ENCODE measurements around the gene CNTN1. TPM values are rescaled to one million over a fixed set of nuclear protein-coding genes. Genes with fewer than 3 reads are reported as not detected.
A peak's percentile ranks its signal among the peaks of the same experiment; 100 is the strongest.

CNTN1 gene
- polyA plus RNA-seq, 1 donor (not counting 4 experiments of a cell fraction or from before 2014, with no cell fraction given): 19.0 TPM

DNA sequence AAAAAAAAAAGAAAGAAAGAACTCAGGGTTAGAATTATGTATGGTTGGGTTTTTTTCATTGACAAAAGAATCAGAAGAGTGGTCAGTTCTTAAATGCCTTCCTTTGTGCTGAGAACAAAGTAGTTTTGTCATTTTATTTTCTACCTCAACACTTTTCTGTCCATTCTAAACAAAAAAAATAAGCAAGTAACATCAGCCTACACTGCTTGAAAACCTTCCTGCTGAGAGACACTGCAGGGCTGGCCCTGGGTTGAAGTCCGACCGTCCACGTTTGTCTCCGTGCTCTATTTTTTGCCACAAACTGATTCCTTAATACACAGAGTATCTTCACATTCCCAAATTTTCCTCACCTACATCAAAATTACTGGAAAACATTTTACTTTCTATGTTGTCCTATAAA, 284.3 kb downstream of the CNTN1 start:
- no peak for FAIRE-seq

GRCh38 chr12:40980427-40980961, 288.3 kb downstream of the CNTN1 start:
- dilution Hi-C loops (cut with MboI; ENCODE audit: extremely low pct_ligation_motif_present, low sequenced_read_pairs): no loop called here
- no peaks in the 10 kb centered on the region for H3K9me1 ChIP-seq (ENCODE audit: control insufficient read depth, extremely low read depth, insufficient read depth, low read length)
- H3K4me2 ChIP-seq (ENCODE audit: control insufficient read depth, extremely low read depth, insufficient read depth, low read depth, low read length): peak overlapping the region; percentile 37
- DNase-seq (ENCODE audit: low read depth, low spot score): no peak
- no peak overlapping the region for H2AFZ ChIP-seq (ENCODE audit: control insufficient read depth, low read length)
- FAIRE-seq: peak; percentile 77
- H3K79me2 ChIP-seq (ENCODE audit: control insufficient read depth, insufficient read depth, low read length): no peaks in the 10 kb centered on the region
- no peaks in the 10 kb centered on the region for H3K27me3 ChIP-seq (ENCODE audit: control insufficient read depth, extremely low read depth, insufficient read depth, low read length)
- no peaks in the 10 kb centered on the region for H3K36me3 ChIP-seq (ENCODE audit: control insufficient read depth in 2 of 2, extremely low read depth in 1 of 2, insufficient read depth in 2 of 2, low read length in 2 of 2)
- no peak for TF ChIP-seq EZH2 (IDR thresholded peaks at IDR 0.05; ENCODE audit: low read length)
- TF ChIP-seq, protein P1, sequence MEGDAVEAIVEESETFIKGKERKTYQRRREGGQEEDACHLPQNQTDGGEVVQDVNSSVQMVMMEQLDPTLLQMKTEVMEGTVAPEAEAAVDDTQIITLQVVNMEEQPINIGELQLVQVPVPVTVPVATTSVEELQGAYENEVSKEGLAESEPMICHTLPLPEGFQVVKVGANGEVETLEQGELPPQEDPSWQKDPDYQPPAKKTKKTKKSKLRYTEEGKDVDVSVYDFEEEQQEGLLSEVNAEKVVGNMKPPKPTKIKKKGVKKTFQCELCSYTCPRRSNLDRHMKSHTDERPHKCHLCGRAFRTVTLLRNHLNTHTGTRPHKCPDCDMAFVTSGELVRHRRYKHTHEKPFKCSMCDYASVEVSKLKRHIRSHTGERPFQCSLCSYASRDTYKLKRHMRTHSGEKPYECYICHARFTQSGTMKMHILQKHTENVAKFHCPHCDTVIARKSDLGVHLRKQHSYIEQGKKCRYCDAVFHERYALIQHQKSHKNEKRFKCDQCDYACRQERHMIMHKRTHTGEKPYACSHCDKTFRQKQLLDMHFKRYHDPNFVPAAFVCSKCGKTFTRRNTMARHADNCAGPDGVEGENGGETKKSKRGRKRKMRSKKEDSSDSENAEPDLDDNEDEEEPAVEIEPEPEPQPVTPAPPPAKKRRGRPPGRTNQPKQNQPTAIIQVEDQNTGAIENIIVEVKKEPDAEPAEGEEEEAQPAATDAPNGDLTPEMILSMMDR (optimal IDR thresholded peaks at IDR 0.05 in 1 of 3, IDR thresholded peaks at IDR 0.05 in 1 of 3, conservative IDR thresholded peaks at IDR 0.05 in 1 of 3; ENCODE audit: extremely low read depth in 1 of 3, insufficient read depth in 2 of 3, low read length in 3 of 3): no peak
- no peaks in the 10 kb centered on the region for H4K20me1 ChIP-seq (ENCODE audit: control insufficient read depth, extremely low read depth, insufficient read depth, low read length)
- H3K4me3 ChIP-seq (ENCODE audit: control insufficient read depth in 2 of 3, extremely low read depth in 1 of 3, insufficient read depth in 2 of 3, low read depth in 1 of 3, low read length in 3 of 3): no peak overlapping the region
- H3K9me3 ChIP-seq (ENCODE audit: control insufficient read depth, low read depth, low read length): no peaks in the 10 kb centered on the region
- H3K9ac ChIP-seq (ENCODE audit: control insufficient read depth, extremely low read depth, insufficient read depth, low read length): no peak overlapping the region
- peaks cover 13% of the 10 kb centered on the region for H3K4me1 ChIP-seq (ENCODE audit: control insufficient read depth, extremely low read depth, insufficient read depth, low read length)
- H3K27ac ChIP-seq (ENCODE audit: control insufficient read depth, insufficient read depth, low read length): peak overlapping the region; percentile 51

More for the DNA sequence above, 284.3 kb downstream of the CNTN1 start:
- Histone ChIP-seq H3K9ac (ENCODE audit: control insufficient read depth, extremely low read depth, insufficient read depth, low read length) (no peak overlapping the region), H3K79me2 (ENCODE audit: control insufficient read depth, insufficient read depth, low read length) (no peaks in the 10 kb centered on the region), H3K4me2 (ENCODE audit: control insufficient read depth, extremely low read depth, insufficient read depth, low read depth, low read length) (no peak overlapping the region), H3K4me3 (ENCODE audit: control insufficient read depth in 2 of 3, extremely low read depth in 1 of 3, insufficient read depth in 2 of 3, low read depth in 1 of 3, low read length in 3 of 3) (no peak overlapping the region), H3K27ac (ENCODE audit: control insufficient read depth, insufficient read depth, low read length) (no peak overlapping the region), H3K9me1 (ENCODE audit: control insufficient read depth, extremely low read depth, insufficient read depth, low read length) (no peaks in the 10 kb centered on the region), H4K20me1 (ENCODE audit: control insufficient read depth, extremely low read depth, insufficient read depth, low read length) (no peaks in the 10 kb centered on the region), H3K36me3 (ENCODE audit: control insufficient read depth in 2 of 2, extremely low read depth in 1 of 2, insufficient read depth in 2 of 2, low read length in 2 of 2) (no peaks in the 10 kb centered on the region), H2AFZ (ENCODE audit: control insufficient read depth, low read length) (no peak overlapping the region), H3K27me3 (ENCODE audit: control insufficient read depth, extremely low read depth, insufficient read depth, low read length) (no peaks in the 10 kb centered on the region), H3K4me1 (ENCODE audit: control insufficient read depth, extremely low read depth, insufficient read depth, low read length) (peaks cover 13% of the 10 kb centered on the region), H3K9me3 (ENCODE audit: control insufficient read depth, low read depth, low read length) (no peaks in the 10 kb centered on the region)
- no peak for DNase-seq (ENCODE audit: low read depth, low spot score)
- TF ChIP-seq, protein P1 (optimal IDR thresholded peaks at IDR 0.05 in 1 of 3, IDR thresholded peaks at IDR 0.05 in 1 of 3, conservative IDR thresholded peaks at IDR 0.05 in 1 of 3; ENCODE audit: extremely low read depth in 1 of 3, insufficient read depth in 2 of 3, low read length in 3 of 3): no peak
- no peak for TF ChIP-seq EZH2 (IDR thresholded peaks at IDR 0.05; ENCODE audit: low read length)
- dilution Hi-C loops (cut with MboI; ENCODE audit: extremely low pct_ligation_motif_present, low sequenced_read_pairs): no loop called here

All from keratinocyte (primary cell).